ENCODE data around the gene DIPK1B. TPM values are rescaled to one million over a fixed set of nuclear protein-coding genes. Genes with fewer than 3 reads are reported as not detected.

The DIPK1B gene
- polyA plus RNA-seq, 1 of the 3 experiments (the other 2 are of a cell fraction) = 24.5 TPM

DNA sequence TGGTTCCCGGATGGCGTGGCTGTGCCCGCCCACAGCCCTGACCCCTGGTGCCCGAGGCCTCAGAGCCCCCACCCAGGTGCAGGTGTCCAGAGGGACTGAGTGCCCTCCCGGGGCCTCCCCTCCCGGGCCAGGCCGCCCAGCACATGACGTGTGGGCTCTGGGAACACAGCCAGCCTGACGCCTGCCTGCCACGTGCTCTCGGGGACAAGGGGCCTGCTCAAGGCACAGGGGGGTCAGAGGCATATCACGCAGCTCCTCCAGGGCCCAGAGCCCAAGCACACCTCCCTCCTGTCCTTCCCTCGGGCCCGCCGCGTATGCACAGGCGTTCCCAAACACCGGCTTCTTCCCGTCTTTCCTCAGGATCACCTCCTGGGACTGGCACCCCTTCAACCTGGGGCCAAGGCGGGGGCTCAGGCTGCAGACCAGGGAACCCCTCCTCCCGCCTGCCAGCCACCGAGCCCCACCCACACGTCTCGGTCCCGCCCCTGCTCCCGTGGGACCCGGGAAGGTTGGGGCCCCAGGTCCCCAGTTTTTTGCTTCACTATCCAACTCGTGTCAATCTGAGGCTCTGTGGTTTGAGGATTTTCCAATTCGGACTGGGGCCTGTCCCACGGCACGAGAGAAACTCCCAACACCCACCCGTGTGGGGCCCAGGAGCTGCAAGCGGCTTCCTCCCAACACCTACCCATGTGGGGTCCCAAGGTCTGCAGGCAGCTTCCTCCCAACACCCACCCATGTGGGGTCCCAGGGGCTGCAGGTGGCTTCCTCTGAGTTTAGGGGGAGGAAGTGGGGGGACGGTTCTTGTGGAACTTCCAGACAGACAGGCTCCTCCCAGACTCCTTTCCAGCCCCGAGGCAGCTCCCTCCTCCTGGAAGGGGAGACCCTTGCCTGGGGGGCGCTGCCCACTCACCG is 28.9 kb downstream of the DIPK1B start:
- Histone ChIP-seq H3K9me3 (no peaks in the 10 kb centered on the region), H4K20me1 (ENCODE audit: insufficient read depth) (no peaks in the 10 kb centered on the region), H2AFZ (ENCODE audit: low read depth) (no peak overlapping the region), H3K4me2 (no peak overlapping the region), H3K79me2 (ENCODE audit: insufficient read depth) (no peaks in the 10 kb centered on the region), H3K36me3 (replicated peaks in 1 of 2; ENCODE audit: control insufficient read depth in 1 of 2, insufficient read depth in 2 of 2, low read length in 1 of 2) (no peaks in the 10 kb centered on the region), H3K27me3 (ENCODE audit: insufficient read depth) (no peaks in the 10 kb centered on the region), H3K4me1 (ENCODE audit: control insufficient read depth in 1 of 2, insufficient read depth in 2 of 2, low read depth in 1 of 2, low read length in 1 of 2) (peaks cover 0 to 5% of the 10 kb centered on the region in 2 experiments; a peak in 1 of 4 replicates), H3K9ac (no peak overlapping the region), H3K9me2 (no peaks in the 10 kb centered on the region), H3F3A (replicated peaks; ENCODE audit: insufficient read depth) (no peaks in the 10 kb centered on the region), H3K4me3 (ENCODE audit: low read depth in 2 of 2, low read length in 1 of 2) (no peak overlapping the region), H3K27ac (ENCODE audit: low read depth in 2 of 2, low read length in 1 of 2) (no peak overlapping the region)
- ChIA-PET POLR2A (interaction anchor here (1.0 kb wide), 1 partner anchor 13 kb away, joined by 3 read pairs; no protein-coding TSS in a partner anchor), CTCF (interaction anchor here (0.6 to 4.2 kb wide), 6 partner anchors 13 to 409 kb away, joined by 3 to 34 read pairs (median 6); partner anchors contain the start of gene LCN8)
- no peak for TF ChIP-seq MEF2A (IDR thresholded peaks at IDR 0.05; ENCODE audit: borderline replicate concordance, low read depth)
- 0 out of 2 replicates have a peak, but pooled peaks have one; percentile 15 for TF ChIP-seq MAX (IDR thresholded peaks at IDR 0.05; ENCODE audit: low read depth)
- no peak for TF ChIP-seq PBX3 (IDR thresholded peaks at IDR 0.05)
- WGBS (ENCODE audit: low lambda C conversion rate) = 70% methylated on average over 25 of the region's 37 CpGs
- DNase-seq = peak; percentile 68

DNA sequence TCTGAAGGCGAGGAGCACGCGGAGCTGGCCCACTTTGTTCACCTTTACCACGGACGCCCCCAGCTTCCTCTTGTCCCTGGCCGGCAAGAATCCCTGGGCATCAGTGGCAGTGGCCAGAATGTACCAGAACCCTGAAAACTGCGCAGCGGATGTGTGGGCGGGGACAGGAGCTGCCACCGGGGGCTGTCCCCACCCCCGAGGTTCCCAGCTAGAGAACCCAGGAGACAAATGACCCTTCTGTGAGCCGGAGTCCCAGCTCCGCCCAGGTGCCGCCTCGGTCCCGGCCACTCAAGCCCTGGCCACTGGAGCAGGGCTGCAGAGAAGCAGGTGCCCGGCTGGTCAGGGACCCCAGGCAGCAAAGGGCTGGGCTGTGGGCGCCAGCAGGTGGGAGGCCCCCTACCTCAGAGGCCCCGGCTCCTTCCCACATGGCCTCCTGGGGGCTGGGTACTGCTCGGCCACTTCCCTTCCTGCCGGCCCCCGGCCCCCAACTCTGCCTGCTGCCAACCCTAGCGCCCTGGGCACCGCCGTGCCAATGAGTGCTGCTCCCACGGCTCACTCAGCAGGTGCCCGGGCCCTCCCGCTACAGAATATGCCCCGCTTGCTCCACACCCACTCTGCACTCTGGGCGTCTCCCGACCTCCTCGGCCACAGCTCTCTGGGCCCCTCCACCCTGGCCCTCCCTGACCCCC is 29.7 kb downstream of the DIPK1B start:
- CTCF ChIA-PET = interaction anchor here (1.0 to 4.2 kb wide), 6 partner anchors 10 to 27 kb away, joined by 4 to 34 read pairs (median 6); partner anchors contain the start of gene LCN8
- H3K27ac ChIP-seq (ENCODE audit: low read depth in 2 of 2, low read length in 1 of 2) = no peak overlapping the region
- TF ChIP-seq JUND (IDR thresholded peaks at IDR 0.05) = no peak
- TF ChIP-seq POLR2AphosphoS5 (IDR thresholded peaks at IDR 0.05; ENCODE audit: low read depth, low read length) = no peak
- no peak for TF ChIP-seq USF1 (IDR thresholded peaks at IDR 0.05; ENCODE audit: borderline replicate concordance, low read depth)
- no peak for TF ChIP-seq SMC3 (IDR thresholded peaks at IDR 0.05; ENCODE audit: low read depth, low read length)
- no peak for TF ChIP-seq CTCF (IDR thresholded peaks at IDR 0.05)
- TF ChIP-seq MEF2A (IDR thresholded peaks at IDR 0.05; ENCODE audit: borderline replicate concordance, low read depth) = no peak
- TF ChIP-seq YY1 (IDR thresholded peaks at IDR 0.05; ENCODE audit: low read depth) = no peak
- TF ChIP-seq FOXJ3 (CRISPR knock-in tag; IDR thresholded peaks at IDR 0.05) = no peak
- no peak for TF ChIP-seq EP300 (IDR thresholded peaks at IDR 0.05; ENCODE audit: borderline replicate concordance in 1 of 2, low read depth in 1 of 2, low read length in 1 of 2)
- no peak for TF ChIP-seq PBX3 (IDR thresholded peaks at IDR 0.05)
- TF ChIP-seq MXI1 (IDR thresholded peaks at IDR 0.05; ENCODE audit: low read depth, low read length) = no peak
- TF ChIP-seq CHD2 (IDR thresholded peaks at IDR 0.05; ENCODE audit: low read length, partially characterized antibody) = no peak
- TF ChIP-seq RXRA (IDR thresholded peaks at IDR 0.05; ENCODE audit: borderline replicate concordance, low read depth) = no peak
- no peak for TF ChIP-seq MAX (IDR thresholded peaks at IDR 0.05; ENCODE audit: low read depth)
- TF ChIP-seq TEAD4 (IDR thresholded peaks at IDR 0.05; ENCODE audit: borderline replicate concordance, insufficient read depth) = no peak
- TF ChIP-seq, protein P1, sequence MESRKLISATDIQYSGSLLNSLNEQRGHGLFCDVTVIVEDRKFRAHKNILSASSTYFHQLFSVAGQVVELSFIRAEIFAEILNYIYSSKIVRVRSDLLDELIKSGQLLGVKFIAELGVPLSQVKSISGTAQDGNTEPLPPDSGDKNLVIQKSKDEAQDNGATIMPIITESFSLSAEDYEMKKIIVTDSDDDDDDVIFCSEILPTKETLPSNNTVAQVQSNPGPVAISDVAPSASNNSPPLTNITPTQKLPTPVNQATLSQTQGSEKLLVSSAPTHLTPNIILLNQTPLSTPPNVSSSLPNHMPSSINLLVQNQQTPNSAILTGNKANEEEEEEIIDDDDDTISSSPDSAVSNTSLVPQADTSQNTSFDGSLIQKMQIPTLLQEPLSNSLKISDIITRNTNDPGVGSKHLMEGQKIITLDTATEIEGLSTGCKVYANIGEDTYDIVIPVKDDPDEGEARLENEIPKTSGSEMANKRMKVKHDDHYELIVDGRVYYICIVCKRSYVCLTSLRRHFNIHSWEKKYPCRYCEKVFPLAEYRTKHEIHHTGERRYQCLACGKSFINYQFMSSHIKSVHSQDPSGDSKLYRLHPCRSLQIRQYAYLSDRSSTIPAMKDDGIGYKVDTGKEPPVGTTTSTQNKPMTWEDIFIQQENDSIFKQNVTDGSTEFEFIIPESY (IDR thresholded peaks at IDR 0.05; ENCODE audit: borderline replicate concordance, low read depth) = no peak

More for the DNA sequence above, 29.7 kb downstream of the DIPK1B start:
- Histone ChIP-seq H3K9ac (no peak overlapping the region), H3K27me3 (ENCODE audit: insufficient read depth) (no peaks in the 10 kb centered on the region), H3K4me3 (ENCODE audit: low read depth in 2 of 2, low read length in 1 of 2) (no peak overlapping the region), H4K20me1 (ENCODE audit: insufficient read depth) (no peaks in the 10 kb centered on the region), H3K79me2 (ENCODE audit: insufficient read depth) (no peaks in the 10 kb centered on the region), H3K36me3 (replicated peaks in 1 of 2; ENCODE audit: control insufficient read depth in 1 of 2, insufficient read depth in 2 of 2, low read length in 1 of 2) (no peaks in the 10 kb centered on the region), H3K4me2 (no peak overlapping the region), H2AFZ (ENCODE audit: low read depth) (no peak overlapping the region), H3K9me2 (no peaks in the 10 kb centered on the region), H3K4me1 (ENCODE audit: control insufficient read depth in 1 of 2, insufficient read depth in 2 of 2, low read depth in 1 of 2, low read length in 1 of 2) (peaks cover 0 to 5% of the 10 kb centered on the region in 2 experiments; a peak in 1 of 4 replicates), H3F3A (replicated peaks; ENCODE audit: insufficient read depth) (no peaks in the 10 kb centered on the region), H3K9me3 (no peaks in the 10 kb centered on the region)
- WGBS (ENCODE audit: low lambda C conversion rate) = 83% methylated on average over 17 of the region's 32 CpGs
- DNase-seq = no peak
- POLR2A ChIA-PET = no interaction called here

All from SK-N-SH (cell line).